GM06990 (cell line): ENCODE measurements around the gene CTNNA2.

Experiments used
- DNase-seq: peaks from one replicate; pipeline ENCODE4 v3.0.0-alpha.2; 2011; ENCODE audit not compliant: insufficient read length; ENCODE audit errors: extremely low read depth
- H3K27me3 ChIP-seq: replicated peaks from 2 replicates; pipeline ENCODE4 v1.6.0; 2011; ENCODE audit warnings: low read length; ENCODE audit not compliant: control insufficient read depth, insufficient read depth
- H3K36me3 ChIP-seq: 2 replicates; pipeline ENCODE4 v1.5.1; 2011; ENCODE audit warnings: low read length; ENCODE audit not compliant: control insufficient read depth, insufficient read depth
- H3K4me3 ChIP-seq: replicated peaks from 2 replicates; pipeline ENCODE4 v1.5.1; 2011; ENCODE audit warnings: low read depth, mild to moderate bottlenecking, control low read depth, low read length
- CTCF ChIP-seq: IDR thresholded peaks from 2 replicates; pipeline ENCODE4 v1.5.1; 2011; ENCODE audit warnings: low read length, control low read depth, mild to moderate bottlenecking, inconsistent platforms; ENCODE audit not compliant: insufficient read depth, poor library complexity, severe bottlenecking

Gene CTNNA2

GRCh38 chr2:80361904-80362303 is 849.1 kb downstream of the CTNNA2 start:
- no peaks in the 10 kb centered on the region for H3K36me3 ChIP-seq
- H3K27me3 ChIP-seq = no peaks in the 10 kb centered on the region
- no peak for TF ChIP-seq CTCF
- no peak for DNase-seq
- H3K4me3 ChIP-seq = no peak overlapping the region

- TF ChIP-seq CTCF = no peak
- no peak overlapping the region for H3K4me3 ChIP-seq
- H3K36me3 ChIP-seq = no peaks in the 10 kb centered on the region
- H3K27me3 ChIP-seq = no peaks in the 10 kb centered on the region
- no peak for DNase-seq
These were observed 850.5 kb downstream of the CTNNA2 start for GRCh38 chr2:80363330-80363729.

DNA sequence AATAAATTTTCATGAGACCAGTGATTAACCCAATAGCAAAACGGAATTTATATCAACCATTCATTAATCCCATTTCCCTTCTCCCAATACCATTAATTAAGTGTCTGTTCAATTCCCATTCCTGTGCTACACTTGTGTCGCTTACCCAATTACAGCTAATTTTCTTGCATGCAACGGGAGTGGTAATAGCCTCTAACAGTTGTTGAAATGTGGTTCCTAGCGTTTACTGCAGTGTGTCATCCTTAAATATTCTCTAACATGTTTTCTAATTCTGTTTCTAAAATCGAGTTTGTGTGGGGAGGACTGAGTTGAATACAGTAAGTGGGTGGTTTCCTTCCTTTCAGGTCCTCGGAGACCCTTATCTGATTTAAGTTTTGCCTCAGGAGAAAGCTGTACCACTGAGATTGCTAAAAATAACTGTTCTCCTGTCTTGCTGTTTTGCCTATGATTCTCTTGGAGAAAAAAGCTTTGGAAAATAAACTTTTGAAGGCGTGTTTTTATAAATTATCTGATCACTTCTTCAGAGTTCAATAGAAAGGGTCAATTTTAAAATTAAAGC is 851.0 kb downstream of the CTNNA2 start:
- TF ChIP-seq CTCF = no peak
- Histone ChIP-seq H3K36me3 (no peaks in the 10 kb centered on the region), H3K4me3 (no peak overlapping the region), H3K27me3 (no peaks in the 10 kb centered on the region)
- no peak for DNase-seq

DNA sequence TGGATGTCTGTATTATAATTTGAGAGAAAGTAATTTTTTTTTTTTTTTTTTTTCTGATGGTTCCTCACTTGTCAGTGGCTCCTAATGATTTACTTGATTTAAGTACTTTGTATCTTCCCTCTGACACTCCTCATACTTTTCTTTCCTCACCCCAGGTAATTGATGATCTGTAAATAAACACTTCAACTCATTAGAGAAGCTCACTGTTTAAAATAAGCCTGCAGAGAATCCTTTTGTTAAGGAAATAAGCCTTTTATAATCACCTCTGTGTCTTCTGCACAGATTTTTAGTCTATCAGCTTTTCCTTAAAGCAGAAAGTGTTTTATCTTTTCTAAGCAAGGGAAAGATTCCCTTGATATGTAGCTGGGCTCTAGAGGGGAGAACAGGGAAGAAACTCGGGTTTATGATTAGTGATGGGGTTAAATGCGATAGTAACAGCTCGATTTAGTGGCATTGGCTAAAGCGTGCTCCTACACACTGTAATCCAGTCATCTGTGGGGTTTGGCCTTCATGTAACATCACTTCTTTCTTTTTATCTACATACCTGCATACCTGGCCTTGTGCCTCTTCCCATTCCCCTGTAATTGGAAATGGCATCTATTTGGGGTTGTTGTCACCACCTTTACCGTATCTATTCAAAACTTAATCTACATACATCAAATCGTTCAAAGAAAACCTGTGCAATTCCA is 851.8 kb downstream of the CTNNA2 start:
- no peak for TF ChIP-seq CTCF
- DNase-seq = no peak
- Histone ChIP-seq H3K36me3 (no peaks in the 10 kb centered on the region), H3K27me3 (no peaks in the 10 kb centered on the region), H3K4me3 (no peak overlapping the region)

DNA sequence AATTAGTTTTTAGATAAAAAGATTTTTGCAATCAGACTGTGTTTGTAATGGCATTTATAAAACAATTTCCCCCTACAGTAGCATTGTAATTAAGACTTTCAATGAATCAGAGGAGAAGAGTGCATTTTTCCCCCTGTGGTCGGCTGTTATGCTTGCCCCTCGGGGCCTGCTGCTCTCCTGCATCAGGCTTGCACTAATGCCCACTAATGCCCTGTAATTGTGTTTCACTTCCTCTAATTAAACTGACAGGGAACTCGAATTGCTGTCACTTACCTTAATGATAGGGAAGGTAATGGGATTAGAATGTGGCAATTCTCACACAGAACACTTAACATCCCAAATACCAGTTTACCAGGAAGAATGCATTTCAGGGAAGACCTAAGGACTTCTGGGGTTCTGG is 852.9 kb downstream of the CTNNA2 start:
- DNase-seq = no peak
- Histone ChIP-seq H3K27me3 (no peaks in the 10 kb centered on the region), H3K4me3 (no peak overlapping the region), H3K36me3 (no peaks in the 10 kb centered on the region)
- no peak for TF ChIP-seq CTCF

GRCh38 chr2:80370375-80371009 is 857.6 kb downstream of the CTNNA2 start:
- H3K36me3 ChIP-seq = no peaks in the 10 kb centered on the region
- no peaks in the 10 kb centered on the region for H3K27me3 ChIP-seq
- DNase-seq = no peak
- no peak overlapping the region for H3K4me3 ChIP-seq
- TF ChIP-seq CTCF = no peak
